K562 treated with DMSO at 1 percent for 4 hours (cell line): ENCODE results near the gene ASPN. TPM values are rescaled to one million over a fixed set of nuclear protein-coding genes. Genes with fewer than 3 reads are reported as not detected.

Source experiments
- total RNA-seq: library from RNA; unstranded; fragments of 300-600 nt; gene quantifications from 2 replicates; pipeline ENCODE4 v1.2.3, GENCODE V29; 2022; ENCODE audit not compliant: insufficient read depth

ASPN gene
- not detected in 2 replicates for total RNA-seq

GRCh38 chr9:92482329-92482728 is at the start of gene ASPN:
Gene ASPN, minus strand, starts transcription at chr9:92482506.

DNA sequence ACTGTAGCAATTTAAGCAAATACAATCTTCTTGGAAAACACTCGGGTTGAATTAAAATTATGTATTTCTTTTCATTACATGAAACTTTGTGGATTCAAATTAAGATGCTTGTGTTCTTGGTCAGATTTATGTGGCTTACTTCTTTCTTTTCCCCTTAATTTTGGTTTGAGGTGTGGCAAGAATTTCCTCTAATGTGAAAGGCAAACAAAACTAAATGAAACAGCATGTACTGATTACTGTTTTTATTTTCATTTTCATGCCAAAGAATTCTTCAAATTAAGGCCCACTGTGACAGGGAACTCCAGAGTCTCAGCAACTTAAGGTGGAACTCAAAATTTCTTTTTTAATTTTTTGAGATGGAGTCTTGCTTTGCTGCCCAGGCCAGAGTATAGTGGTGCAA is 58.0 kb downstream of the ASPN start, which contains the start of gene OMD:
Gene OMD (minus strand): TSS at position 132 of the 400 bp plus-strand sequence. CDS start 6,913 bp downstream, outside the sequence.

Other genes with a start within 250 kb of the ASPN start
- gene IARS1, start 188.8 kb downstream of the ASPN start, total RNA-seq = 190 and 201 TPM in 2 replicates
- gene NOL8, start 157.2 kb downstream of the ASPN start, total RNA-seq = 17.1 and 20.2 TPM in 2 replicates
- 3.7 and 12.8 TPM in 2 replicates for gene CENPP, start 156.6 kb downstream of the ASPN start, total RNA-seq
- gene OGN, start 77.9 kb downstream of the ASPN start, total RNA-seq = not detected in 2 replicates
- not detected in 2 replicates for gene OMD, start 58.0 kb downstream of the ASPN start, total RNA-seq
- not detected in 2 replicates for gene ECM2, start 53.5 kb upstream of the ASPN start, total RNA-seq
- 4.3 and 4.4 TPM in 2 replicates for gene IPPK, start 187.6 kb upstream of the ASPN start, total RNA-seq